NCI-H187 (cell line): Measurements from ENCODE around the gene SETD1B.
"Not testable (repeated sequence)": the region's sequence is repeated elsewhere in the genome, so short reads cannot be mapped to it uniquely, and the experiment has no call there.

Experiments used
- DNase-seq, 2 experiments: peaks; one replicate each; lab custom pipeline; 2025; lab: John Stamatoyannopoulos, UW

The SETD1B gene

DNA sequence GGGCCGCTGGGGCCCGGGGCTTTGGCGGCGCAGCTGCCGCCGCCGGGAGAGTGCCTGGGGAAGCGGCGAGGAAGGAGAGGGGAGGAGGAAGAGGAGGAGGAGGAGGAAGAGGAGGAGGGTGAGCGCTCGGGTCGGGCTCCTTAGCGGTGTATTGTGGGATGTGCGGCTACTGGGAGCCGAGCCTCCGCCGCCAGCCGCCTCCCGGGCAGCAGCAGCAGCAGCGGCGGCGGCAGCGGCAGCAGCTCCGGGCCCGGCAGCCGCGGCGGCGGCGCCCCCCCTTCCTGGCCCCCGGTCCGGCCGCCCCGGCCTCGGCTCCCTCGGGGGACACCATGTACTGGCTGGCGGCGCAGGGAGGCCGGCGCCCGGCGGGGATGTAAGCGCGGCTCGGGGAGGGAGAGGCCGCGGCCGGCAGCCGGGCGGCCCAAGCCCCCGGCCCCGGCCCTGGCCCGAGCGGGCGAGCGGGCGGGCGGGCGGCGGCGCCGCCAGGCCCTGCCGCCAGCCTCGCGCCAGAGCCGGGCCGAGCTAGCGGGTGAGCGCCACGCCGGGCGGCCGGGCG lies at the start of gene SETD1B:
Gene SETD1B, plus strand, starts transcription at position 149 of the 556 bp plus-strand sequence. CDS start 729 bp downstream, outside the sequence.
- DNase-seq, result no peak

DNA sequence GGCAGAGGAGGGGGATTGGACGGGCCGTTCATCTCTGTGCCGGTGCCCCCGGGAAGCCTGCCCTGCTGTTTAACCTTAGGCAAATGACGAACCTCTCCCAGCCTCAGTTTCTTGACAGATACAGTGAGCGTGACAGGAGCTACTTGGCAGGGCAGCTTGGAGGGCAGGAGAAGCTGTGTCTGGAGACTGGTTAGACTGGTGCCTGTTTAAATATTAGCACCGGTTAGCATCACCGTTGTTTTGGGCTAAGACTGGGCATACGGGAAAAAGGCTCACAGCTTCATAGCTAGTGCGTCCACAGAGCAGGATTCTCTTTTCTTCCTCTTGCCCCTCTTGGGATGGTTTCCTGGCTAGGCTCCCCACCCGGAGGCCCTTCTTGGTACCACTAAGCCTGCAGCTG lies 49.0 kb upstream of the SETD1B start:
- DNase-seq, result no peak

GRCh38 chr12:121755591-121755990 lies 48.2 kb upstream of the SETD1B start:
- no peak for DNase-seq

DNA sequence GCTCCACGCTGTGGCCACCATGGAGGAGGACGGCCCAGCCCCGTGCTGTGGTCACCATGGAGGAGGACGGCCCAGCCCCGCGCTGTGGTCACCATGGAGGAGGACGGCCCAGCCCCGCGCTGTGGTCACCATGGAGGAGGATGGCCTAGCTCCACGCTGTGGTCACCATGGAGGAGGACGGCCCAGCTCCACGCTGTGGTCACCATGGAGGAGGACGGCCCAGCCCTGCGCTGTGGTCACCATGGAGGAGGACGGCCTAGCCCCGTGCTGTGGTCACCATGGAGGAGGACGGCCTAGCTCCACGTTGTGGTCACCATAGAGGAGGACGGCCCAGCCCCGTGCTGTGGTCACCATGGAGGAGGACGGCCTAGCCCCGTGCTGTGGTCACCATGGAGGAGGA lies 45.3 kb upstream of the SETD1B start:
- DNase-seq, result not testable (repeated sequence)

- no peak for DNase-seq
Observed at GRCh38 chr12:121762269-121762668, 41.5 kb upstream of the SETD1B start.

GRCh38 chr12:121764808-121765207 lies 39.0 kb upstream of the SETD1B start:
- DNase-seq, result no peak

DNA sequence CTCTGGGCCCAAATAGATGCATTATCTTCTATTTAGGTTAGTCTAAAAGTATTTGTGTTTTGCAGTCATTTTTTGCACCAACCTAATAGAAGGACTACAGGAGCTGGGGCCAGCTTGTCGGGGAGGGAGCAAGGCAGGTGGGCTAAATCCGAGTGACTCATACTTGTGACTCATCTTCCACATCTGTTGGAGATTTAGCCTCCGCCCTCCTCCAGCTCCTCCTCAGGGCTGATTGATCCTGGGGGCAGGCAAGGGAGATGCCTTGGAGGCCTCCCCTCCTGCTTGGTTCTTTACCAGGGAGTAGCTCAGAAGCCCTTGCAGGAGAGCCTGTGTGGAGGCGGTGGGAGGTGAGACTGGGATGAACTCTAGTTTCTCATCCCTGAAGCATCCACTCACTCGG lies 38.2 kb upstream of the SETD1B start:
- DNase-seq, result no peak

- no peak for DNase-seq
Observed at GRCh38 chr12:121766290-121767039, 37.3 kb upstream of the SETD1B start.

- no peak for DNase-seq
Observed at GRCh38 chr12:121767525-121768016, 36.2 kb upstream of the SETD1B start.

DNA sequence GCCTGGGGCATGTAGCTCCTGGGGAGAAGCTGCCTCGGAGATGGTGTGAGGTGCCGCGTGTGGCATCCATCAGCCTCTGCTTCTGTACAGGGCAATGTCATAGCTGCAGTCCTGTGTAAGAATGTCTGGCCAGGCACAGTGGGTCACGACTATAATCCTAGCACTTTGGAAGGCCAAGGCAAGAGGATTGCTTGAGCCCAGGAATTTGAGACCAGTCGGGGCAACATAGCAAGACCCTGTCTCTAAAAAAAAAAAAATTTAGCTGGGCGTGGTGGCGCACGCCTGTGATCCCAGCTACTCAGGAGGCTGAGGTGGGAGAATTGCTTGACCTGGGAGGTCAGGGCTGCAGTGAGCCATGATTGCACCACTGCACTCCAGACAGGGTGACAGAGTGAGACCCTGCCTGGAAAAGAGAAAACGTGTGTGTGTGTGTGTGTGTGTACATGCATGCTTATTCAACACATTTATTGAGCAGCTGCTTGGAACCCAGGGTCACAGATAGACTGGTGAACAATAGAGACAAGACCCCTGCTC lies 34.4 kb upstream of the SETD1B start:
- DNase-seq, result no peak

DNA sequence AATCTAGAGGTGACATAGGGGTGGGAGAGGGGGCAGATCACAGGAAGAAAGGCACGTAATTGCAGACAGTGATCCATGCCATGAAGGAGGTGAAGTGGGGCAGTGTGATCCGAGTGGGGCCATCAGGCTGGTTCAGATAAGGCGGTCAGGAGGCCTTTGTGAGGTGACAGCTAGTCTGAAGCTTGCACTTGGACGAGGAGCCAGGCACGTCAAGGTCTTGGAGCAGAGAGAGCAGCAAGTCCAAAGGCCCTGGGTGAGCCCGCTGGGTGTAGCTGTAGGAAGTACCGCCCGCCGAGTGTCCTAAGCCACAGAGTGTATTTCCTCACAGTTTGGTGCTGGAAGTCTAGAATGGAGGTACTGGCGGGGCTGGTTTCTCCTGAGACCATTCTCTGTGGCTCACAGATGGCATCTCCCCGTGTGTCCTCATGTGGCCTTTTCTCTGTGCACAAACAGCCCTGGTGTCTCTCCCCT lies 33.9 kb upstream of the SETD1B start:
- DNase-seq, result no peak

DNA sequence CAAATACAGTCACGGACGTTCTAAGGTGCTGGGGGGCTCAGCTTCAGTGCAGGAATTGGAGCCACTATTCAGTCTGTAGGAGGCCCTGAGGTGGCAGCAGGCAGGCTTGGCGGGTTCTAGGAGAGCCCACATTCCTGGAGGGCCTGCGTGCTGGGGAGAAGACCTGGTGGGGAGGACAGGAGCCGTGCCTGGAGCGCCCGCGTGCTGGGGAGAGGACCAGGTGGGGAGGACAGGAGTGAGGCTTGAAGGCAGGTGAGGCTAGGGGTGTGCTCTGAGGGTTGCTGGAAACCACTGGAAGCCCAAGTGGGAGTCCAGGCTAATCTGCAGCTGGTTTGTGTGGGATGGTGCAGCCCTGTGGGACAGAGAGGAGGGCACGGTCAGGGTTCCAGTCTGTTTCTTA lies 33.4 kb upstream of the SETD1B start:
- DNase-seq, result no peak

GRCh38 chr12:121770813-121771625 lies 32.8 kb upstream of the SETD1B start:
- DNase-seq, result no peak

- DNase-seq, result peak in 1 of 2 experiments; percentile 22
Observed at GRCh38 chr12:121773011-121773777, 30.6 kb upstream of the SETD1B start.

GRCh38 chr12:121774968-121775474 lies 28.8 kb upstream of the SETD1B start:
- no peak for DNase-seq

GRCh38 chr12:121775501-121775900 lies 28.3 kb upstream of the SETD1B start:
- DNase-seq, result no peak

GRCh38 chr12:121776190-121777098 lies 27.4 kb upstream of the SETD1B start:
- DNase-seq, result peak; percentile 18 to 39

DNA sequence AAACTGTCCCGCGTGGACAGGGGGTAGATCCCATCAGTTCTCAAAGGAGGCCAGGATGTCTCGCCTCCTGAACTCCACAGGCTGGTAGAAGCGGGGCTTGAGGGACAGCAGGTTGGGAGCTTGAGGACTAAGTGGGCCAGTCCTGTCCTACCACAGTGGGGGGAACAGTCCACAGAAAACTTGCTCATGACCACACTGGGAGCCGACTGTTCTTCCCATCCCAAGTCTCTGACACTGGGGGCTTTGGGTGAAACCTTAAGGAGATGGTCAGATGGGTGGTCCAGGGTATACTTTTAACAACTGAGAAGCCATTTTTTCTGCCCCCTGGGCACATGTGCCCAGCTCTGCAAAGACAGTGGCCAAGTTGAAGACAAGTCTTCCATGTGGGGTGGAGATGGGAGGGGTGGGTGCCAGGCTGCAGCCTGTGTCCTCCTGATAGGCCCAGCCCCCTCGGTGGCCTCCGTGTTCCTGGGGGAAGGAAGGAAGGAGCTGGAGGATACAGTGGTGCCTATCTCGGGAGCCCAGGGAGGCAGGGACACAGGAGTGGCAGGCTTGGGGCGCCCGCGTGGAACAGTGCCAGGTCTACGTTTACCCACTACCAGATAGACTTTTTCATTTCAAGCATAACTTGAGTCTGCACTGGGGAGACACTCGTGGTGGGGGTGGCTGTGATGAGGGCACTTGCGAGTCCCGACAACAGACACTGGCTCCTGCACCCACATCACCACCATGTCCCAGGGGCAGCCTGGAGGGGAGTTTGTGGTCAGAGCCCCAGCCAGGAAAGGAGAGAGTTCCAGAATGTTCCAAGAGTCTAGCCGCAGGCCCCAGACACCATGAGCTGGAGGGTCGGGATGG lies 25.0 kb upstream of the SETD1B start:
- DNase-seq, result no peak

GRCh38 chr12:121779422-121779895 lies 24.4 kb upstream of the SETD1B start:
- DNase-seq, result no peak
